Skeletal muscle satellite cell (primary cell): ENCODE data around the gene PXMP2.
"Not testable (repeated sequence)": the region's sequence is repeated elsewhere in the genome, so short reads cannot be mapped to it uniquely, and the experiment has no call there.

Source experiments
- H3K27me3 ChIP-seq: 2 replicates; pipeline ENCODE4 v1.7.0; 2013; ENCODE audit warnings: low read length; ENCODE audit not compliant: control insufficient read depth, insufficient read depth
- H3K36me3 ChIP-seq: 2 replicates; pipeline ENCODE4 v1.7.0; 2013; ENCODE audit warnings: mild to moderate bottlenecking, control low read depth, low read length; ENCODE audit not compliant: insufficient read depth
- H3K4me1 ChIP-seq: 2 replicates; pipeline ENCODE4 v1.7.0; 2013; ENCODE audit warnings: low read length; ENCODE audit not compliant: control insufficient read depth, insufficient read depth
- H3K4me2 ChIP-seq: 2 replicates; pipeline ENCODE4 v1.7.0; 2013; ENCODE audit warnings: mild to moderate bottlenecking, low read length
- H3K4me3 ChIP-seq: 2 replicates; pipeline ENCODE4 v1.7.0; 2013; ENCODE audit warnings: low read length
- H3K9ac ChIP-seq: 2 replicates; pipeline ENCODE4 v1.7.0; 2013; ENCODE audit warnings: mild to moderate bottlenecking, low read depth, low read length, moderate library complexity
- H3K9me3 ChIP-seq: replicated peaks from 2 replicates; pipeline ENCODE4 v1.7.0; 2013; ENCODE audit warnings: mild to moderate bottlenecking, control low read depth, low read length

PXMP2 gene

GRCh38 chr12:132675757-132676432, 11.5 kb upstream of the PXMP2 start:
- Histone ChIP-seq H3K9me3 (no peaks in the 10 kb centered on the region), H3K36me3 (peaks cover 41% of the 10 kb centered on the region), H3K4me1 (no peaks in the 10 kb centered on the region), H3K4me3 (no peak overlapping the region), H3K4me2 (no peak overlapping the region), H3K9ac (no peak overlapping the region), H3K27me3 (no peaks in the 10 kb centered on the region)

- H3K9me3 ChIP-seq, result no peaks in the 10 kb centered on the region
- H3K36me3 ChIP-seq, result peaks cover 39% of the 10 kb centered on the region
- H3K27me3 ChIP-seq, result no peaks in the 10 kb centered on the region
- H3K4me3 ChIP-seq, result no peak overlapping the region
- no peak overlapping the region for H3K9ac ChIP-seq
- H3K4me1 ChIP-seq, result no peaks in the 10 kb centered on the region
- H3K4me2 ChIP-seq, result no peak overlapping the region
These were observed 9.9 kb upstream of the PXMP2 start for GRCh38 chr12:132677492-132677891.

GRCh38 chr12:132685400-132685799, 2.0 kb upstream of the PXMP2 start:
- Histone ChIP-seq H3K9ac (no peak overlapping the region), H3K9me3 (no peaks in the 10 kb centered on the region), H3K27me3 (no peaks in the 10 kb centered on the region), H3K4me1 (peaks cover 3% of the 10 kb centered on the region), H3K4me3 (no peak overlapping the region), H3K4me2 (peak overlapping the region; percentile 82), H3K36me3 (no peaks in the 10 kb centered on the region)

GRCh38 chr12:132686825-132687210, 569 bp upstream of the PXMP2 start:
- Histone ChIP-seq H3K36me3 (no peaks in the 10 kb centered on the region), H3K9ac (peak overlapping the region; percentile 92), H3K4me1 (peaks cover 3% of the 10 kb centered on the region), H3K4me3 (peak overlapping the region; percentile 94), H3K9me3 (no peaks in the 10 kb centered on the region), H3K4me2 (peak overlapping the region; percentile 82), H3K27me3 (no peaks in the 10 kb centered on the region)

- H3K4me1 ChIP-seq, result peaks cover 3% of the 10 kb centered on the region
- H3K4me3 ChIP-seq, result no peak overlapping the region
- no peaks in the 10 kb centered on the region for H3K27me3 ChIP-seq
- H3K4me2 ChIP-seq, result no peak overlapping the region
- no peak overlapping the region for H3K9ac ChIP-seq
- no peaks in the 10 kb centered on the region for H3K36me3 ChIP-seq
- H3K9me3 ChIP-seq, result no peaks in the 10 kb centered on the region
These were observed 1.8 kb downstream of the PXMP2 start for GRCh38 chr12:132689227-132689626.

GRCh38 chr12:132690112-132690511, 2.7 kb downstream of the PXMP2 start:
- Histone ChIP-seq H3K9me3 (no peaks in the 10 kb centered on the region), H3K9ac (no peak overlapping the region), H3K4me1 (peaks cover 3% of the 10 kb centered on the region), H3K4me3 (no peak overlapping the region), H3K36me3 (no peaks in the 10 kb centered on the region), H3K27me3 (no peaks in the 10 kb centered on the region), H3K4me2 (no peak overlapping the region)

- not testable (repeated sequence) for H3K9me3 ChIP-seq, H3K9ac ChIP-seq, H3K27me3 ChIP-seq, H3K4me2 ChIP-seq, H3K4me1 ChIP-seq, H3K4me3 ChIP-seq, H3K36me3 ChIP-seq
These were observed 4.6 kb downstream of the PXMP2 start for GRCh38 chr12:132692030-132692429.

GRCh38 chr12:132694888-132695287, 7.5 kb downstream of the PXMP2 start:
- H3K4me2 ChIP-seq, H3K4me1 ChIP-seq, H3K9ac ChIP-seq, H3K27me3 ChIP-seq, H3K36me3 ChIP-seq, H3K4me3 ChIP-seq, H3K9me3 ChIP-seq: not testable (repeated sequence)

GRCh38 chr12:132695431-132695830, 8.0 kb downstream of the PXMP2 start:
- Histone ChIP-seq H3K4me2 (no peak overlapping the region), H3K4me1 (peaks cover 5% of the 10 kb centered on the region), H3K9ac (no peak overlapping the region), H3K36me3 (peaks cover 9% of the 10 kb centered on the region), H3K4me3 (no peak overlapping the region), H3K9me3 (no peaks in the 10 kb centered on the region), H3K27me3 (no peaks in the 10 kb centered on the region)

GRCh38 chr12:132698341-132698740, 11.0 kb downstream of the PXMP2 start:
- Histone ChIP-seq H3K27me3 (no peaks in the 10 kb centered on the region), H3K9me3 (no peaks in the 10 kb centered on the region), H3K4me3 (no peak overlapping the region), H3K36me3 (peaks cover 12% of the 10 kb centered on the region), H3K9ac (no peak overlapping the region), H3K4me1 (peaks cover 8% of the 10 kb centered on the region), H3K4me2 (no peak overlapping the region)

- Histone ChIP-seq H3K9me3 (no peaks in the 10 kb centered on the region), H3K27me3 (no peaks in the 10 kb centered on the region), H3K4me2 (no peak overlapping the region), H3K9ac (no peak overlapping the region), H3K36me3 (peaks cover 17% of the 10 kb centered on the region), H3K4me1 (peaks cover 8% of the 10 kb centered on the region), H3K4me3 (no peak overlapping the region)
These were observed 12.9 kb downstream of the PXMP2 start for GRCh38 chr12:132700212-132700822.

GRCh38 chr12:132702640-132703039, 15.3 kb downstream of the PXMP2 start:
- H3K27me3 ChIP-seq, result no peaks in the 10 kb centered on the region
- peaks cover 12% of the 10 kb centered on the region for H3K36me3 ChIP-seq
- peaks cover 8% of the 10 kb centered on the region for H3K4me1 ChIP-seq
- H3K4me2 ChIP-seq, result no peak overlapping the region
- H3K9ac ChIP-seq, result no peak overlapping the region
- no peaks in the 10 kb centered on the region for H3K9me3 ChIP-seq
- H3K4me3 ChIP-seq, result no peak overlapping the region
